BE2C (cell line): Measurements from ENCODE around the gene OXNAD1.

Source experiments
- DNase-seq: peaks from one replicate; pipeline ENCODE4 v3.0.0-alpha.2; 2020
- H3K27me3 ChIP-seq: fragments of 250-450 bp; sonication (Bioruptor Pico); 2 replicates; pipeline ENCODE4 v1.5.1; 2020; ENCODE audit warnings: mild to moderate bottlenecking
- H3K36me3 ChIP-seq: fragments of 250-450 bp; sonication (Bioruptor Pico); 2 replicates; pipeline ENCODE4 v1.5.1; 2020; ENCODE audit warnings: mild to moderate bottlenecking
- H3K4me1 ChIP-seq: fragments of 250-450 bp; sonication (Bioruptor Pico); 2 replicates; pipeline ENCODE4 v1.5.1; 2020
- H3K4me3 ChIP-seq: 2 replicates; pipeline ENCODE4 v1.5.1; 2011; ENCODE audit warnings: low read depth, low read length
- H3K9me3 ChIP-seq: fragments of 250-450 bp; sonication (Bioruptor Pico); 2 replicates; pipeline ENCODE4 v1.5.1; 2020
- TF ChIP-seq, protein P1 (sequence below): IDR thresholded peaks from 2 replicates; pipeline ENCODE4 v1.5.1; 2012; ENCODE audit warnings: mild to moderate bottlenecking, low read depth, low read length

OXNAD1 gene

DNA sequence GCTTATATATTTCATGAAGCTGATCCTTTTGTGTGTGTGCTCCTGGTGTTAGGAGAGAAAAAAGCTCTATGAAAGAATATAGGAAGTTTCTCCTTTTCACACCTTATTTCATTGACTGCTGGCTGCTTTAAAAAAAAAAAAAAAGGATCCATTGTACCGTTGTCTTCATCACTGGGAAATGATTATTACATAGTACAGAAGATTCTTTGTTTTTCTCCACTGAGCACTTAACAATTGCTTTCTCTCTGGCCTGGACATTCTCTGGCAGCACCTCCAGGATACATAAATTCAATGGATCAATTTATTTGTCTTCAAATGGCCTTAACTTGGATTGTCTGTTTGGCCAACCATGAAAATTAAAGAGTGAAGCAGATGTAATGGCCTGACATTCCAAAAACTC lies 37.4 kb upstream of the OXNAD1 start:
- Histone ChIP-seq H3K36me3 (no peaks in the 10 kb centered on the region), H3K9me3 (no peaks in the 10 kb centered on the region), H3K4me3 (no peak overlapping the region), H3K4me1 (no peaks in the 10 kb centered on the region), H3K27me3 (no peaks in the 10 kb centered on the region)
- DNase-seq, result no peak
- TF ChIP-seq, protein P1, sequence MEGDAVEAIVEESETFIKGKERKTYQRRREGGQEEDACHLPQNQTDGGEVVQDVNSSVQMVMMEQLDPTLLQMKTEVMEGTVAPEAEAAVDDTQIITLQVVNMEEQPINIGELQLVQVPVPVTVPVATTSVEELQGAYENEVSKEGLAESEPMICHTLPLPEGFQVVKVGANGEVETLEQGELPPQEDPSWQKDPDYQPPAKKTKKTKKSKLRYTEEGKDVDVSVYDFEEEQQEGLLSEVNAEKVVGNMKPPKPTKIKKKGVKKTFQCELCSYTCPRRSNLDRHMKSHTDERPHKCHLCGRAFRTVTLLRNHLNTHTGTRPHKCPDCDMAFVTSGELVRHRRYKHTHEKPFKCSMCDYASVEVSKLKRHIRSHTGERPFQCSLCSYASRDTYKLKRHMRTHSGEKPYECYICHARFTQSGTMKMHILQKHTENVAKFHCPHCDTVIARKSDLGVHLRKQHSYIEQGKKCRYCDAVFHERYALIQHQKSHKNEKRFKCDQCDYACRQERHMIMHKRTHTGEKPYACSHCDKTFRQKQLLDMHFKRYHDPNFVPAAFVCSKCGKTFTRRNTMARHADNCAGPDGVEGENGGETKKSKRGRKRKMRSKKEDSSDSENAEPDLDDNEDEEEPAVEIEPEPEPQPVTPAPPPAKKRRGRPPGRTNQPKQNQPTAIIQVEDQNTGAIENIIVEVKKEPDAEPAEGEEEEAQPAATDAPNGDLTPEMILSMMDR, result no peak

DNA sequence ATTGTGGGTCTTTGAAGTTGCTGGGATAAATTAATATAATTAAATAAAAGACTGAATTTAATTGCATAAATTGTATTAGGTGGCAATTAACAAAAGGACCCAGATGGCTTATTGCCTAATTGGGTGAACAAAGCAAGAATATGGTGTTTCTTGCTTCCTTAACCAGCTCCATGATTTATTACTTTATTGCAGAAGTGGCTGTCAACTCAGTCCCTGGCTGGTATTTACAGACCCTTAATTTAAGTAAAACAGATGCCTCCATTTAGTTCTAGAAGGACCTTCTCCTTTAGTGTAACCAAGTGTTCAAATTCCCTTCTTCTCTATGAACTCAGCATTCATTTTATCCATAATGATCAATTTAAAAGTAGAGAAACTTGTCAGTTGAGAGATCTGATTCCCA lies 35.3 kb upstream of the OXNAD1 start:
- no peak for DNase-seq
- TF ChIP-seq, protein P1, result no peak
- Histone ChIP-seq H3K9me3 (no peaks in the 10 kb centered on the region), H3K27me3 (no peaks in the 10 kb centered on the region), H3K4me1 (no peaks in the 10 kb centered on the region), H3K4me3 (no peak overlapping the region), H3K36me3 (no peaks in the 10 kb centered on the region)

DNA sequence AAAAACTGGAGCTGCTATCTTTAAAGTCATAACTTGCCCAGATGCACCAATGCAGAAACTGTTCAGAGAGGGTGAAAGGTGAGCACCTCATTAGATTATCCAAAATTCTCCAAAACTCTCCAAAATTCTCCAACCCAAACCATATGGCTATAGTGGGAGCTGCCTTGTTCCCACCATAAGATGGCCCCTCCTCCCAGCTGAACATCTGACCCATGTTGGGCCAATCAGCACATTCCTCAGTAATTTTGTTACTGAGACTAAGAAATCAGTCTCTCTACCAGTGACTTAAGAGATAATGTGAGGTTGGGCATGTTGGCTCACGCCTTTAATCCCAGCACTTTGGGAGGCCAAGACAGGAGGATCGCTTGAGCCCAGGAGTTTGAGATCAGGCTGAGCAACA lies 33.0 kb upstream of the OXNAD1 start:
- no peaks in the 10 kb centered on the region for H3K4me1 ChIP-seq
- DNase-seq, result no peak
- no peaks in the 10 kb centered on the region for H3K36me3 ChIP-seq
- TF ChIP-seq, protein P1, result no peak
- H3K4me3 ChIP-seq, result no peak overlapping the region
- H3K9me3 ChIP-seq, result no peaks in the 10 kb centered on the region
- H3K27me3 ChIP-seq, result no peaks in the 10 kb centered on the region

DNA sequence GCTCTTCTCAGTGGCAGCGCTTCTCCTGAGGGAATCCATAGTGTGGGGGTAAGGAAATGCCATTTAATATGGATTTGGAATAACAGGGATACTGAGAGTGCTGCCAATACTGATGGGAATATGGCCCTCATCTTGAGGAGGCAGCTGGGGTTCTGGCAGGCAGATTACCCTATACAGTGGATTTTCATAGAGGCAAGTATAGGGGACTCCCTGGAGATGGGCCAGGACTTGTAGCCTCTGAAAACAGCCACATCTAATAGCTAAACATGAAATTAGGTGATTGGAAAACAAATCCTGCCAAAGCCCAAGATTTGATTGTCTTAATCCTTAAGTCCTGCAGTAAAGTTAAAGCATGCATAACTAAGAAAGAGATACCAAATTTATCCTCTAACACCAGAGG lies 31.2 kb upstream of the OXNAD1 start:
- Histone ChIP-seq H3K4me1 (no peaks in the 10 kb centered on the region), H3K9me3 (no peaks in the 10 kb centered on the region), H3K27me3 (no peaks in the 10 kb centered on the region), H3K4me3 (no peak overlapping the region), H3K36me3 (no peaks in the 10 kb centered on the region)
- DNase-seq, result no peak
- TF ChIP-seq, protein P1, result no peak

DNA sequence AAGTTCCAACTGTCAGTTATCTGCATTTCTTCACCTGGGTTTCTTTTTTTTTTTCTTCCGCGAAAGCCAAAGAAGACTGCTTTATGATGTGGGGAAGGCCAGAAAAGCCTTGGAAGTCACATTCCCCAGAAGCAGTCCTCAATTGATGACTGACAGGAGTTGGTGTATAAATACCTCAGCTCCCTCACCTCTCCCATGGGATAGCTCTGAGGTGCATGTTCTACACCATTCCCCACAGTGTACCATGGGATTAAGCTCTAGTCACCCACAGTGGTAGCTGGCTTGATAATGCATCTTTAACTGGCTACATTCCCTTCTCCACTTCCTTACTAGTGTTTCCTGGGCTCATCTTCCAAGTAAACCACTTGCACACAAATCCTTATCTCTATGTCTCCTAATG lies 30.7 kb upstream of the OXNAD1 start:
- Histone ChIP-seq H3K4me3 (no peak overlapping the region), H3K27me3 (no peaks in the 10 kb centered on the region), H3K4me1 (no peaks in the 10 kb centered on the region), H3K9me3 (no peaks in the 10 kb centered on the region), H3K36me3 (no peaks in the 10 kb centered on the region)
- no peak for DNase-seq
- TF ChIP-seq, protein P1, result no peak

DNA sequence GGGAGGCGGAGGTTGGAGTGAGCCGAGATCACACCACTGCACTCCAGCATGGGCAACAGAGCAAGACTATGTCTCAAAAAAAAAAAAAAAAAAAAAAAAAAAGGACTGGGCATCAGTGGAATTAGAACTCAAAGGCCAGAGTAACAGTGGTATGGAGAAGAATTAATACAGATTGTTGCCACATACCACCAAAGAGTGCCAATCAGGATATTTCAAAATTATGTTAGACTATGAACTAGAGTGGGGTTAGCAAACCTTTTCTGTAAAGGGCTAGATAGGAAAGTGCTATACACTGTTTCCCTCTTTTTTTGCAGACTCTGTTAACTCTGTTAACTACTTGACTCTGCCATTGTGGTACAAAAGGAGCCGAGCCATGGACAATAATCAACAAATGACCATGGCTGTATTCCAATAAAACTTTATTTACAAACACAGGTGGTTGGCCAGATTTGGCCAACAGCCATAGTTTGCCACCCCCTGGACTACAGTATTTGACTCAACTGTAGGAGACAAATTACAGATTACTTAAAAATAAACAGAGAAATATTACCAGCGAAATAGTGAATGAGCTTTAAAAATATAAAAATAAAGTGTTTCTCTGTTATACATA lies 28.9 kb upstream of the OXNAD1 start:
- DNase-seq, result no peak
- TF ChIP-seq, protein P1, result no peak
- Histone ChIP-seq H3K9me3 (no peaks in the 10 kb centered on the region), H3K4me1 (no peaks in the 10 kb centered on the region), H3K4me3 (no peak overlapping the region), H3K27me3 (no peaks in the 10 kb centered on the region), H3K36me3 (no peaks in the 10 kb centered on the region)
